Heart left ventricle (tissue), 13 donors: ENCODE measurements around the gene ZNF683.
"Not testable (repeated sequence)": the region's sequence is repeated elsewhere in the genome, so short reads cannot be mapped to it uniquely, and the experiment has no call there.

ENCODE experiments used
- POLR2A ChIP-seq, 2 donors: fragments of 450-650 bp; IDR thresholded peaks; one replicate each; pipeline ENCODE4 v1.6.1; 2017; ENCODE audit warnings: antibody characterized with exemption in 2 of 2, mild to moderate bottlenecking in 2 of 2, moderate library complexity in 2 of 2
- TF ChIP-seq, protein P1 (sequence below), 12 donors: fragments of 200-600 bp; sonication (generic) in 4 of 12; IDR thresholded peaks; one replicate each; pipeline versions ENCODE4 v1.5.0 to v1.8.0; 2018 to 2022; ENCODE audit warnings: antibody characterized with exemption in 12 of 12, mild to moderate bottlenecking in 5 of 12
- donor health status: ischemic (EF 13 %, LVEDD 7.1; RV severe dilation, severe dysfunction).
- donor health status: DM: no; HTN: yes; CAD: no.
- donor health status: DM: no; HTN: no; CAD: no.
- donor health status: ischemic (EF 25% LVEDD 6.9; RV normal size, moderate dysfunction).
- donor health status: ischemic (EF 25% LVEDD 5.7; RV mildly dilated, moderate dysfunction).
- donor health status: ischemic (EF 35%, LVEDD 5.7; RV mildly dilated, moderate dysfunction).
- donor health status: nonischemic (EF 11% LVEDD 7.7; RV severe dilation, severe dysfunction).
- donor health status: DM: yes; HTN: yes; CAD: no.
- donor health status: PGD.
- donor health status: ischemic (EF 29% LVEDD 5.4; RV normal size, mild dysfunction).
- donor health status: nonischemic (EF 23%, LVEDD 6.1; RV moderate dilation, normal function).

DNA sequence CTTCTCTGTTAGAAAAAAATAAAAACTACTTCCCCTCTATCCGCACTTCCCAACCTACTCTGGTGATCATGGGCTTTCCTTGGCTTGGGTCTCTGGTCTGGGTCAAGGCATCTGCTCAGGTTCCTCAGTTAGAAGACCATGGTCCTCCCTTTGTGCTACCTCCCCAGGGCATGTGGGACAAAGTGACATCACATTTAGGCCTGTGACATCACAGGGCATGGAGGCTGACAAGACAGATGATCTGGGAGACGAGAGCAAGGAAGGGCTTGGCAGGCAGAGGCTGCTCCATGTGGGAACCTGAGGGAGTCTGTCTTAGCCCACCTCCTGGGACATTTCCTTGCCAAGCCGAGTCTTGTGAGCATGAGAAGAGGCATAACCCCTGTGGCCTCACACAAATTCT, at the start of gene ZNF683:
- TF ChIP-seq, protein P1, sequence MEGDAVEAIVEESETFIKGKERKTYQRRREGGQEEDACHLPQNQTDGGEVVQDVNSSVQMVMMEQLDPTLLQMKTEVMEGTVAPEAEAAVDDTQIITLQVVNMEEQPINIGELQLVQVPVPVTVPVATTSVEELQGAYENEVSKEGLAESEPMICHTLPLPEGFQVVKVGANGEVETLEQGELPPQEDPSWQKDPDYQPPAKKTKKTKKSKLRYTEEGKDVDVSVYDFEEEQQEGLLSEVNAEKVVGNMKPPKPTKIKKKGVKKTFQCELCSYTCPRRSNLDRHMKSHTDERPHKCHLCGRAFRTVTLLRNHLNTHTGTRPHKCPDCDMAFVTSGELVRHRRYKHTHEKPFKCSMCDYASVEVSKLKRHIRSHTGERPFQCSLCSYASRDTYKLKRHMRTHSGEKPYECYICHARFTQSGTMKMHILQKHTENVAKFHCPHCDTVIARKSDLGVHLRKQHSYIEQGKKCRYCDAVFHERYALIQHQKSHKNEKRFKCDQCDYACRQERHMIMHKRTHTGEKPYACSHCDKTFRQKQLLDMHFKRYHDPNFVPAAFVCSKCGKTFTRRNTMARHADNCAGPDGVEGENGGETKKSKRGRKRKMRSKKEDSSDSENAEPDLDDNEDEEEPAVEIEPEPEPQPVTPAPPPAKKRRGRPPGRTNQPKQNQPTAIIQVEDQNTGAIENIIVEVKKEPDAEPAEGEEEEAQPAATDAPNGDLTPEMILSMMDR (IDR thresholded peaks at IDR 0.05): not testable (repeated sequence)
- TF ChIP-seq POLR2A (IDR thresholded peaks at IDR 0.05): not testable (repeated sequence)
